Astrocyte of the cerebellum (primary cell): ENCODE measurements around the gene PRKRIP1.

Source experiments
- DNase-seq: peaks from one replicate; pipeline ENCODE4 v3.0.0-alpha.2; 2011; ENCODE audit warnings: low read depth
- H3K4me3 ChIP-seq: 2 replicates; pipeline ENCODE4 v1.5.1; 2011; ENCODE audit warnings: mild to moderate bottlenecking, low read depth, low read length, moderate library complexity
- in situ Hi-C: cut with HindIII; loops from 2 replicates; pipeline ENCODE4 v1.10.0; 2017; ENCODE audit warnings: low sequenced_read_pairs
- TF ChIP-seq, protein P1 (sequence below): IDR thresholded peaks from 2 replicates; pipeline ENCODE4 v1.5.1; 2012; ENCODE audit warnings: low read length, low read depth, moderate library complexity, mild to moderate bottlenecking; ENCODE audit errors: missing control alignments

Gene PRKRIP1

DNA sequence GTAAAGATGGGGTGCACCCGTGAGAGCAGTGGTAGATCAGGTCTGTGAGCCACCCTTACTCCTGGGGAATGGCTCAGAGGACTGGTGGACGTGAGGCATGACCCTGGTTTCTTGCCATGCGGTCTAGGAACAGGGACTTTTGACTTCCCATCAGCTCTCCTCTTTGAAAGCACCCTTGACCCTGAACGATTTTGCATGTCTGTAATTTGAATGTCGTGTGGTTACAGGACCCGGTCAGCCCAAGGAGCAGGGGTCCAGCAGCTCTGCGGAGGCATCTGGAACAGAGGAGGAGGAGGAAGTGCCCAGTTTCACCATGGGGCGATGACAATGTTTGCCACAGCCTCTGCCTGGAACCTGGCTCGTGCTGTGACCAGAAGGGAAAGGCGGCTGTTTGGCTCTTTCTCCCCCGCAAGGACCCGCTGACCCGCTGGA is 28.6 kb downstream of the PRKRIP1 start:
- no peak overlapping the region for H3K4me3 ChIP-seq
- in situ Hi-C loops: no loop called here
- DNase-seq: no peak
- TF ChIP-seq, protein P1, sequence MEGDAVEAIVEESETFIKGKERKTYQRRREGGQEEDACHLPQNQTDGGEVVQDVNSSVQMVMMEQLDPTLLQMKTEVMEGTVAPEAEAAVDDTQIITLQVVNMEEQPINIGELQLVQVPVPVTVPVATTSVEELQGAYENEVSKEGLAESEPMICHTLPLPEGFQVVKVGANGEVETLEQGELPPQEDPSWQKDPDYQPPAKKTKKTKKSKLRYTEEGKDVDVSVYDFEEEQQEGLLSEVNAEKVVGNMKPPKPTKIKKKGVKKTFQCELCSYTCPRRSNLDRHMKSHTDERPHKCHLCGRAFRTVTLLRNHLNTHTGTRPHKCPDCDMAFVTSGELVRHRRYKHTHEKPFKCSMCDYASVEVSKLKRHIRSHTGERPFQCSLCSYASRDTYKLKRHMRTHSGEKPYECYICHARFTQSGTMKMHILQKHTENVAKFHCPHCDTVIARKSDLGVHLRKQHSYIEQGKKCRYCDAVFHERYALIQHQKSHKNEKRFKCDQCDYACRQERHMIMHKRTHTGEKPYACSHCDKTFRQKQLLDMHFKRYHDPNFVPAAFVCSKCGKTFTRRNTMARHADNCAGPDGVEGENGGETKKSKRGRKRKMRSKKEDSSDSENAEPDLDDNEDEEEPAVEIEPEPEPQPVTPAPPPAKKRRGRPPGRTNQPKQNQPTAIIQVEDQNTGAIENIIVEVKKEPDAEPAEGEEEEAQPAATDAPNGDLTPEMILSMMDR: no peak

DNA sequence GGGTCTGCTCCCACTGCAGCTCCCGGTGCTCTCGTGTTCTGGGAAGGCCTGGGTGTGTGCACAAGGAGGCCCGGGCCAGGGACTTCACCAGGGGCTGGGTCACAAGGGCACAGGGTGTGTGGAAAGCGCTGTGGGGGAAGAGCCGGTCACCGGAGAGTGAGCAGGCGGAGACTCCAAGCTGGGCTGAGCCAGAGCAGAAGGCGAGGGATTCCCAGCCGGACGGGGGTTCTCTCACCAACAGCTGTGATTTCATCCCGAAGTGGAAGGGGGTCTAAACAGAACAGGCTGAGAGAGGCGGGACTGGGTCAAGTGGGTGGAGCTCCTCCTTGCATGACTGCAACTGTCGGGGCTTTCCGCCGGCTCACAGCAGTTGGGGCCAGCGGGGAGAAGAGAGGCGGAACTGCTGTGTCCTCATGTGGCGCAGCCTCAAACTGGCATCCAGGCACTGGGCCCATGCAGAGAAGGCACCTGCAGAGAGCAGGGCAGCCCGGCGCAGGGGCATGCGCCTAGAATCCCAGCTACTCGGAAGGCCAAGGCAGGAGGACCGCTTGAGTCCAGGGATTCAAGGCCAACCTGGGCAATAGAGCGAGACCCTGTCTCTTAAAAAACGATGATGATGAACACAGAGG is 29.6 kb downstream of the PRKRIP1 start:
- DNase-seq: no peak
- no peak overlapping the region for H3K4me3 ChIP-seq
- TF ChIP-seq, protein P1: no peak
- in situ Hi-C loops: no loop called here

DNA sequence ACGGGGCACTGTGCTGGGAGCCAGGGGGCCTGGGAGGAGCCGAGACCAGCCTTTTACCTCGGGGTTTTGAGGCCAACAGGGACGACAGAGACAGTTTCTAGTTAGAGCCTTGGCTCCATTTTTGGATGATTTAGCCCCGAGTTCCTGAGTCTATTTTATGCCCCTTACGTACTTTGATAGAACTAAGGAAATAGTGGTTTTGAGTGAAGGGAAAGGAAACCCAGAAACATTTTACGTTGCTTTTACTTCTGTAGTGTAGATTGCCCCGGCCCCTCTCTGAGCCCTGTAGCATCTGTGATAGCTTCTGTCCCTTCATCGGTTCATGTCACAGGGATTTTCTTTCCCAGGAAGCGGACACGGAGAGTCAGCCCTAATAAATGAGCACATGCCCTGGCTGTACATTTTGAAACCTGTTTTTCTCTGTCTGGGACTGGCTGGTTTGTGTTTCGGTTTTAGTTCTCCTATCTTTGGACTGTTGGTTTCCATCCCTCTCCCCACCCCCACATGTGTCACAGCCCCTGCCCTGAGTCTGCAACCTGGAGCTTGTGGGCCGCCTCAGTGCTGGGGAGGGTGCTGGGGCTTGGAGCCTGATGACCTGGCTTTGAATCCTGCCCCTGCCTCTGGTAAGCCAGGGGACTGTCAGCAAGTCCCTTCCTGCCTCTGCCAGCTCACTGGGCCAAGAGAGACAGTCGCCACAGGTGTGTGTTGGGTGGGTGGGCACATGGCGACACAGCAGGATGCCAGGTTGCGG is 30.3 kb downstream of the PRKRIP1 start:
- no peak overlapping the region for H3K4me3 ChIP-seq
- in situ Hi-C loops: no loop called here
- DNase-seq: no peak

DNA sequence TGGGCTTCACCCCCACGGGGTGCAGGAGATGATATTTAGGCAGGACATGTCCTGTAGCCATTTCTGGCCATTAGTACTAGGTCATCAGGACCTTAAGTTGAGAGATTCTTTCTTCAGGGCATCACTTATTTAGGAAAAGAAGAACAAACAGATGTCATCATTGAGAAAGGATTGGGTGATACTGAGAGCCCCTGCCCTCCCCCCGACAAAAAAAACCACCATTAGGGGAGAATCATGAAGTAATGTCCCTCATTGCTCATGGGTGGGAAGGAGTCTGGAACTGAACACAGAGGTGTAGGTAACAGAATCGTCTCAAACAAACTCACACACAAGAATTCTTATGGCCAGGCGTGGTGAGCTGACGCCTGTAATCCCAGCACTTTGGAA is 30.8 kb downstream of the PRKRIP1 start:
- no peak for DNase-seq
- H3K4me3 ChIP-seq: no peak overlapping the region
- in situ Hi-C loops: no loop called here
- TF ChIP-seq, protein P1: no peak

More for the DNA sequence above, 30.3 kb downstream of the PRKRIP1 start:
- TF ChIP-seq, protein P1: no peak

DNA sequence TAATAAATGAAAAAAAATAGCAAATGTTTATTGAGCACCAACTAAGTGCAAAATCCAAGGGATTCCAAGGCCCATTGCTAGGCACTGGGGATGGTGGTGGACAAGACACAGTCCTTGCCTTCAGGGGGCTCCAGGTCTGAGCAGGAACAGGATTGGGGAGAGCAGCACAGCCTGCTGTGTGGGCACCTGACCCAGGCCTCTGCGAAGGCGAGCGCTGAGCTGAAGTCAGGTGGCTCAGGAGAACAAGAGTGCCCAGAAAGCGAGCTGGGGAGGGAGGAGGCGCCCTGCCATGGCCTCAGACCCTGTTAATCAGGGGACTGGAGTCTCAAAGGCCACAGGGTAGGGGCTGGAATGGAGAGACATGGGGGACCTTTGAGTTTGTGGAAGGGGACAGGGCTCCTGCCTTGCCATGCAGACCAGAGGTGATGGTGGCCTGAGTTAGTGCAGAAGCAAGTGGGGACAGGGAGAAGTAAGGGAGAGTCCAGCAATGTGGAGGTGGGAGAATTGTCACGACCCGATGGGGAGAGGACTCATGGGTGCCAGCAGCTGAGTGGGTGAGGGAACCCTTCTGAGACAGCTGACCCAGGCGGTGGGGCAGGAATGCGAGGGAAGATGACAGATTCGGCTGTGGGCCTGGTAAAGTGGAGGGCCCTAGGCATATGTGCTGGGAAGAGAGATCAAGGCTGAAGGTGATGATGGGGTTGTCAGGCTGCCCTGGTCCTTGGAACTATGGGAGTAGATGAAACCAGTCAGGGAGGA is 33.2 kb downstream of the PRKRIP1 start:
- TF ChIP-seq, protein P1: no peak
- in situ Hi-C loops: no loop called here
- no peak for DNase-seq
- no peak overlapping the region for H3K4me3 ChIP-seq

DNA sequence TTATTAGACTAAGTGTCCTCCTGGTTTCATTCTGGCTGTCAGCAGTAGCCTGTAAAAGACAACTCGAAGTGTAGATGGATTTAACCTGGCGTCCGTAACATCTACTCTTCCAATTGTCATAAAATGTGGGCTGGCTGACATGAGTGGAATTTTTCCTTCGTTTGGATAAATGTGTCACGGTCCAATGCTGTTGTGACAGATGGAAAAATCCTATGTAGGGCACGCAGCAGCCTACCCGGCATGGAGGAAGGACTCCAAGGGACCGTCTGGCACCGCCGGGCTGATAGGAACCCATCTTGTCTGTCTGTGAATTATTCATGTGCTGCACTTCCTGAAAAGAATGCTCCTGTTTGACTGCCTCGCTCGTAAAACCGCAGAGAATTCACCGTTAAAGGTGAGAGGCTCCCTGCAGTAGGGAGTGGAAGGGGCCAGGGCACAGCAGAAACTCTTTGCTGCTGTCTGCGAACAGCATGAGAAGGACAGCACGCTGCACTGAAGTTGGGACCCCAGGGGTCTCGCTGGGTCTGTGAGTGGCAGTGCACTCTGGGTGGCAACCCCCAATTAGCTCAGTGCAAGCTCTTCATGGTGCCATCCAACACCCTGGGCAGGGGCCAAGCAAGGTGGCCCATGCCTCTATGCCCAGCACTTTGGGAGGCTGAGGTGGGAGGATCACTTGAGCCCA is 35.6 kb downstream of the PRKRIP1 start:
- H3K4me3 ChIP-seq: no peak overlapping the region
- TF ChIP-seq, protein P1: no peak
- DNase-seq: no peak
- in situ Hi-C loops: no loop called here
